ENCODE data around the gene OR10H1.

DNA sequence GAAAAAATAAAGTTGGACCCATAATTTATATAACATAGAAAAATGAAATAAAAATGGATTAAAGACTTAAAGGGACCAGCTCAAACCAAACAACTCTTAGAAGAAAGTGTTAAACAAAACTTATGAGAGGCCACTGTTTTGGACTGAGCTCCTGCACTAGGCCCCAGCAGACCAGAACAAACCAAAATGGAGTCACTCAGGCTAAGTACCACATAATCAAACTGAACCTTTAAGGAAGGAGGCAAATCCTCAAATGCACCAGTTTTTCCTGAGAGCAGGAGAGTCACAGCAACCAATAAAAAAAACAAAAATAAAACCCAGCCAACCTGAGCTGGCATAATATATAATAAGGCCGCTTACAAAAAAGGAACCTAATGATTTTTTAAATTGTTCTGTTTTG is 10.3 kb upstream of the OR10H1 start:
- no peak for TF ChIP-seq POLR2AphosphoS5 (IDR thresholded peaks at IDR 0.05; ENCODE audit: low read depth, low read length)
- TF ChIP-seq, protein P1, sequence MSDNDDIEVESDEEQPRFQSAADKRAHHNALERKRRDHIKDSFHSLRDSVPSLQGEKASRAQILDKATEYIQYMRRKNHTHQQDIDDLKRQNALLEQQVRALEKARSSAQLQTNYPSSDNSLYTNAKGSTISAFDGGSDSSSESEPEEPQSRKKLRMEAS (IDR thresholded peaks at IDR 0.05): no peak
- TF ChIP-seq ELF1 (IDR thresholded peaks at IDR 0.05; ENCODE audit: borderline replicate concordance, low read depth): no peak
- TF ChIP-seq POLR2A (IDR thresholded peaks at IDR 0.05; ENCODE audit: borderline replicate concordance, extremely low read depth, insufficient read depth, insufficient read length): no peak
- no peak for TF ChIP-seq EZH2 (IDR thresholded peaks at IDR 0.05)
- TF ChIP-seq, protein P2, sequence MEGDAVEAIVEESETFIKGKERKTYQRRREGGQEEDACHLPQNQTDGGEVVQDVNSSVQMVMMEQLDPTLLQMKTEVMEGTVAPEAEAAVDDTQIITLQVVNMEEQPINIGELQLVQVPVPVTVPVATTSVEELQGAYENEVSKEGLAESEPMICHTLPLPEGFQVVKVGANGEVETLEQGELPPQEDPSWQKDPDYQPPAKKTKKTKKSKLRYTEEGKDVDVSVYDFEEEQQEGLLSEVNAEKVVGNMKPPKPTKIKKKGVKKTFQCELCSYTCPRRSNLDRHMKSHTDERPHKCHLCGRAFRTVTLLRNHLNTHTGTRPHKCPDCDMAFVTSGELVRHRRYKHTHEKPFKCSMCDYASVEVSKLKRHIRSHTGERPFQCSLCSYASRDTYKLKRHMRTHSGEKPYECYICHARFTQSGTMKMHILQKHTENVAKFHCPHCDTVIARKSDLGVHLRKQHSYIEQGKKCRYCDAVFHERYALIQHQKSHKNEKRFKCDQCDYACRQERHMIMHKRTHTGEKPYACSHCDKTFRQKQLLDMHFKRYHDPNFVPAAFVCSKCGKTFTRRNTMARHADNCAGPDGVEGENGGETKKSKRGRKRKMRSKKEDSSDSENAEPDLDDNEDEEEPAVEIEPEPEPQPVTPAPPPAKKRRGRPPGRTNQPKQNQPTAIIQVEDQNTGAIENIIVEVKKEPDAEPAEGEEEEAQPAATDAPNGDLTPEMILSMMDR (IDR thresholded peaks at IDR 0.05 in 2 of 3, conservative IDR thresholded peaks at IDR 0.05 in 1 of 3; ENCODE audit: borderline replicate concordance in 1 of 3, insufficient read depth in 1 of 3, low read depth in 2 of 3, low read length in 2 of 3): no peak
- no peak for TF ChIP-seq SP1 (IDR thresholded peaks at IDR 0.05; ENCODE audit: low read depth)
- no peak for TF ChIP-seq TCF7L2 (IDR thresholded peaks at IDR 0.05; ENCODE audit: borderline replicate concordance, extremely low read depth, insufficient read depth, insufficient read length)

All from HCT116 (cell line).